Uterus (tissue), 2 donors: ENCODE results near the gene TUBA1A.

Source experiments
- CTCF ChIP-seq, 4 experiments: fragments of 200-600 bp in 2 of 4; fragments of 450-650 bp in 2 of 4; sonication (generic) in 2 of 4; IDR thresholded peaks; one replicate each; pipeline ENCODE4 v1.5.1; 2016 to 2019; ENCODE audit warnings: antibody characterized with exemption in 4 of 4, mild to moderate bottlenecking in 2 of 4, moderate library complexity in 1 of 4
- POLR2A ChIP-seq, 2 donors: fragments of 450-650 bp; IDR thresholded peaks; one replicate each; pipeline ENCODE4 v1.6.1; 2016; ENCODE audit warnings: antibody characterized with exemption in 2 of 2, mild to moderate bottlenecking in 1 of 2, moderate library complexity in 1 of 2

GRCh38 chr12:49219417-49220026, 30.6 kb upstream of the TUBA1A start:
- TF ChIP-seq CTCF (IDR thresholded peaks at IDR 0.05), result no peak
- TF ChIP-seq POLR2A (IDR thresholded peaks at IDR 0.05), result no peak
